Measurements from ENCODE around the gene PPP4C.

DNA sequence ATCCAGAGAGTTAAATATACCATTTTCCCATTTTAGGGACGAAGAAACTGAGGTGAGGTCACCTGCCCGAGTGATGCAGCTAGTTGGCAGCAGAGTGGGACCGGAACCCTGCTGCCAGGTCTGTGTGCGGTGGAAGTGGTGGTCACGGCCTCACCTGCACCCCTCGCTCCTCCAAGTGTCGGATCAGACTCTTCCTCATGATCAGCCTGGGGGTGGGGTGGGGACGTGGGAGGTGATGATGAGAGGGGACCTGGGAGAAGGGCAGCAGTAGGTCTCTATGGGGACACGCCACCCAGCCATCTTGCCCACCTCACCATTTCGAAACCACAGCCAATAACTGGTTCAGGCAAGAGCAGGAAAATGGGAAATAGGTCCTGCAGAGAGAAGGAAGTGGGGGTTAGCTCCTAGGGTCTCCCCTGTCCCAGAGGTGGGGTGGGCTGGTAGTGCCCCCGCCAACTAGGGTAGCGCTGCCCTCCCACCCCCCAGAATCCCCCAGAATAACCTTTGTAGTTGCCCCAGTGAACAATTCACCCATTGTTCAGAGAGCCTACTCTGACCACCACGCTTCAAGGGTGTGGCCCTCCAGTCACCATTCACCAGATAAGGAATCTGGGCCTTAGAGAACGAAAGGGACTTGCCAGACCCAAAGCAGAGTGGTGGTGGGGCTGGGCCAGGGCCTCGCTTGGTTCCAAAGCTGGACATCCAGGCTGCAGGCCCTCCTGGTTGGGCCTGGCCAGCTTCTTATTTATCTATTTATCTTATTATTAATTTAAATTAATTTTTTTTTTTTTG lies 32.5 kb downstream of the PPP4C start:
- no peak for TF ChIP-seq POLR2A (IDR thresholded peaks at IDR 0.05)
- TF ChIP-seq, protein P1, sequence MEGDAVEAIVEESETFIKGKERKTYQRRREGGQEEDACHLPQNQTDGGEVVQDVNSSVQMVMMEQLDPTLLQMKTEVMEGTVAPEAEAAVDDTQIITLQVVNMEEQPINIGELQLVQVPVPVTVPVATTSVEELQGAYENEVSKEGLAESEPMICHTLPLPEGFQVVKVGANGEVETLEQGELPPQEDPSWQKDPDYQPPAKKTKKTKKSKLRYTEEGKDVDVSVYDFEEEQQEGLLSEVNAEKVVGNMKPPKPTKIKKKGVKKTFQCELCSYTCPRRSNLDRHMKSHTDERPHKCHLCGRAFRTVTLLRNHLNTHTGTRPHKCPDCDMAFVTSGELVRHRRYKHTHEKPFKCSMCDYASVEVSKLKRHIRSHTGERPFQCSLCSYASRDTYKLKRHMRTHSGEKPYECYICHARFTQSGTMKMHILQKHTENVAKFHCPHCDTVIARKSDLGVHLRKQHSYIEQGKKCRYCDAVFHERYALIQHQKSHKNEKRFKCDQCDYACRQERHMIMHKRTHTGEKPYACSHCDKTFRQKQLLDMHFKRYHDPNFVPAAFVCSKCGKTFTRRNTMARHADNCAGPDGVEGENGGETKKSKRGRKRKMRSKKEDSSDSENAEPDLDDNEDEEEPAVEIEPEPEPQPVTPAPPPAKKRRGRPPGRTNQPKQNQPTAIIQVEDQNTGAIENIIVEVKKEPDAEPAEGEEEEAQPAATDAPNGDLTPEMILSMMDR (IDR thresholded peaks at IDR 0.05), result no peak

All from Peyer's patch (tissue), 4 donors.